NT2/D1 (cell line): ENCODE data around the gene HDAC10.

Experiments
- SUZ12 ChIP-seq: IDR thresholded peaks from 2 replicates; pipeline ENCODE4 v1.6.1; 2011; ENCODE audit not compliant: insufficient read length, insufficient read depth; ENCODE audit errors: extremely low read depth
- YY1 ChIP-seq: IDR thresholded peaks from 2 replicates; pipeline ENCODE4 v1.6.1; 2011; ENCODE audit not compliant: insufficient read length, insufficient read depth
- ZNF274 ChIP-seq: IDR thresholded peaks from 2 replicates; pipeline ENCODE4 v1.6.1; 2011; ENCODE audit warnings: mild to moderate bottlenecking, low read depth, low read length

DNA sequence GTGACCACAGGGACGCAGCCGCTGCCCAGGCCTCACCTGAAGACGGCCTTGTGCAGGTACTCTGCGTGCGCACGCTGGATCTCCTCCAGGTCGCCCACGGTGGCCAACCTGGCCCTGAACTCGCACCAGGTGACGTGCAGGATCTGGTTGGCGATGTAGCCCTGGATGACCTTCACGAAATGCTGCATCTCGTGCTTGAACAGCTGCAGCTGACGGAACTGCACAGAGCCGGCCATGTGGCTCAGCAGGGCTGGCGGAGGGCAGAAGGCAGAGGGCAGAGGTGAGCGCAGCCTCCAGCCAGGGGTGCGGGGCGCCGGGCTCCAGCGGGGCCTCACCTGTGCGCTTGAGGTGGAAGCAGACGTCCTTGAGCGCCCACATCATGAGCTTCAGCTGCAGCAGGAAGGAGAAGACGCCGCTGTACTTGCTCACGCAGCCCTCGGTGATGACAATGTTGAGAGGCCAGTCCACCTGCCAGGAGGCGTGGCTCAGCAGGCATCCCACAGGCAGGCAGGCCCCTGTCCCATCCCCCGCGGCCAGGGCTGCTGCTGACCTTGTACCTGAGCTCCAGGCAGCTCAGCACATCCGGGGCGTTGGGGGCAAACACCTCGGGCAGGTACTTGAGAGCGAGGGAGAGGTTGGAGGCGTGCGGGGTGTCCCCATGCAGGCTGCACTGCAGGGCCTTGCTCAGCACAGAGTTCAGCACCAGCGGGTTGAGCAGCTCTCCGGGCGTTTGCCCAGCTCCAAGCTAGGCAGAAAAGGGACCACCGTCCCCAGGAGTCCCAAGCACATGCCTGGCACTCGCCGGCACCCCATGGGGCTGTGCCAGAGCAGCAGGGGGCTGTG, 32.7 kb downstream of the HDAC10 start:
- TF ChIP-seq YY1 (no peak), ZNF274 (no peak), SUZ12 (no peak)
